Head of caudate nucleus (tissue), 42 donors: ENCODE results near the gene METTL27.
"Not testable (repeated sequence)": the region's sequence is repeated elsewhere in the genome, so short reads cannot be mapped to it uniquely, and the experiment has no call there.

Experiments
- DNase-seq, 42 donors: peaks; one replicate each; pipeline versions ENCODE4 v3.0.0 to v3.0.0-alpha.2; 2020 to 2021; ENCODE audit warnings: mixed read lengths in 7 of 42
- intact Hi-C: fragments of 100-400 bp; cut with DNase I; formaldehyde crosslinking; loops from one replicate; pipeline ENCODE4 v1.15.0; 2022

METTL27 gene

GRCh38 chr7:73796656-73797055 lies 45.7 kb downstream of the METTL27 start:
- intact Hi-C loops = not testable (repeated sequence)

DNA sequence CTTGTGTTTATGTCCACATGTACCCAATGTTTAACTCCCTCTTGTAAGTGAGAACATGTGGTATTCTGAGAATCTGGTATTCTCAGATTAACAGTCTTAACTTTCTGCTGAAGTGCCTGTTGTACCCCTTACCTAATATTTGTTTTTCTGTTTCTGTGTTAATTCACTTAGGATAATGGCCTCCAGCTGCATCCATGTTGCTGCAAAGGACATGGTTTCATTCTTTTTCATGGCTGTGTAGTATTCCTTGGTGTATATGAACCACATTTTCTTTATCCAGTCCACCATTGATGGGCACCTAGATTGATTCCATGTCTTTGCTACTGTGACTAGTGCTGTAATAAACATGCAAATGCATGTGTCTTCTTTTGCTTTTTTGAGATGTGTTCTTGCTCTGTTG lies 47.1 kb downstream of the METTL27 start:
- DNase-seq, intact Hi-C loops: not testable (repeated sequence)

More at GRCh38 chr7:73796656-73797055, 45.7 kb downstream of the METTL27 start:
- DNase-seq = not testable (repeated sequence)

DNA sequence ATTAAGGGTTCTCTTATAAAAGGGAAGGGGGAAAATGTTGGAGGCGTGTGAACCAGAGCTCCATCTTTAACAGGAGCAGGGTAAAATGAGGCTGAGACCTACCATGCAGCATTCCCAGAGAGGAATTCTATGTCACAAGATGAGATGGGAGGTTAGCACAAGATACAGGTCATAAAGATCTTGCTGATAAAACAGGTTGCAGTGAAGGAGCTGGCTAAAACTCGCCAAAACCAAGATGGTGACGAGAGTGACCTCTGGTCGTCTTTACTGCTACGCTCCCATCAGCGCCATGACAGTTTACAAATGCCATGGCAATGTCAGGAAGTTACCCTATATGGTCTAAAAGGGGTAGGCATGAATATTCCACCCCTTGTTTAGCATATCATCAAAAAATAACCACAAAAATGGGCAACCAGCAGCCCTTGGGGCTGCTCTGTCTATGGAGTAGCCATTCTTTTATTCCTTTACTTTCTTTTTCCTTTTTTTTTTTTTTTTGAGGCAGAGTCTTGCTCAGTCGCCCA lies 51.1 kb downstream of the METTL27 start:
- DNase-seq, intact Hi-C loops: not testable (repeated sequence)

- intact Hi-C loops = no loop called here
- no peak for DNase-seq
These were observed 53.3 kb downstream of the METTL27 start for GRCh38 chr7:73789051-73789450.

DNA sequence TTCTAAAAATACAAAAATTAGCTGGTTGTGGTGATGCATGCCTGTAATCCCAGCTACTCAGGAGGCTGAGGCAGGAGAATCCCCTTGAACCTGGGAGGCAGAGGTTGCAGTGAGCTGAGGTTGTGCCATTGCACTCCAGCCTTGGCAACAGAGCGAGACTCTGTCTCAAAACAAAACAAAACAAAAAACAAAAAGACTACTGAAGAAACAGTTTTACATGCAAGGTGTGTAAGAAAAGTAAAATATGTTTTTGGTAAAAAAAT lies 54.6 kb downstream of the METTL27 start:
- intact Hi-C loops = not testable (repeated sequence)

DNA sequence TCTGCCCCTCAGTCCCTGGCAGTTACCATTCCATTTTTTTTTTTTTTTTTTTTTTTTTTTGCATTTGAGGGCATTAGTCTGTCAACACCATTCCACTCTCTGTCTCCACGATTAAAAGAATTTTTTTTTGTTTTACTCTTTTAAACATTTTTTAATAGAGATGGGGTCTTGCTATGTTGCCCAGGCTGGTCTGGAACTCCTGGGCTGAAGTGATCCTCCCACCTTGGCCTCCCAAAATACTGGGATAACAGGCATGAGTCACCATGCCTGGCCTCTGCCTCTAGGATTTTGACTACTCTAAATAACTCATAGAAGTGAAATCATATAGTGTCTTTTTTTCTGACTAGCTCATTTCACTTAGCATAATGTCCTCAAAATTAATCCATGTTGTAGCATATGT lies 55.7 kb downstream of the METTL27 start:
- peak in 1 of 42 donors; percentile 3 for DNase-seq
- intact Hi-C loops = no loop called here

More for the DNA sequence above, 54.6 kb downstream of the METTL27 start:
- not testable (repeated sequence) for DNase-seq
